Measurements from ENCODE around the gene CDC5L. TPM values are rescaled to one million over a fixed set of nuclear protein-coding genes. Genes with fewer than 3 reads are reported as not detected.
A peak's percentile ranks its signal among the peaks of the same experiment; 100 is the strongest.

CDC5L gene
- 20.0 and 20.2 TPM in 2 replicates for total RNA-seq

- ATAC-seq (ENCODE audit: low read depth) = peak; percentile 91
- H3K27me3 Mint-ChIP-seq = no peaks in the 10 kb centered on the region
- POLR2A ChIA-PET = interaction anchor here (0.6 to 2.0 kb wide), 16 partner anchors 8 to 1742 kb away, joined by 3 to 13 read pairs (median 4); partner anchors contain the start of genes AARS2, ENPP4, HSP90AB1 and MRPL14
Measured at GRCh38 chr6:44387346-44388134, at the start of gene CDC5L. TSS of gene CDC5L (plus strand) at chr6:44387706. CDS start at chr6:44387824, 118 bp downstream.

GRCh38 chr6:44338228-44339122 is 49.0 kb upstream of the CDC5L start:
- Mint-ChIP-seq H3K27ac (no peak overlapping the region), H3K9me3 (no peaks in the 10 kb centered on the region), H3K4me1 (no peaks in the 10 kb centered on the region), H3K36me3 (ENCODE audit: low read depth) (no peaks in the 10 kb centered on the region), H3K27me3 (peaks cover 22% of the 10 kb centered on the region), H3K4me3 (no peak overlapping the region)
- ATAC-seq (ENCODE audit: low read depth) (peak; percentile 94), DNase-seq (peak; percentile 36)
- peak; percentile 58 for TF ChIP-seq CTCF (IDR thresholded peaks at IDR 0.05)
- CTCF ChIA-PET = interaction anchor here (0.9 to 5.2 kb wide), 8 partner anchors 8 to 242 kb away, joined by 3 to 39 read pairs (median 4); partner anchors contain the start of gene CDC5L
- intact Hi-C loops (cut with micrococcal nuclease) = loop anchor here (1.0 to 5.0 kb wide), 6 partner anchors 70 to 566 kb away; partner anchors contain the start of genes SLC29A1 and VEGFA
- POLR2A ChIA-PET = interaction anchor here (1.0 to 1.1 kb wide), 3 partner anchors 49 to 91 kb away, joined by 3 to 4 read pairs (median 3); partner anchors contain the start of genes CDC5L, HSP90AB1 and SLC35B2

More at GRCh38 chr6:44387346-44388134, at the start of gene CDC5L:
- peak within 1 kb of the TSS; percentile 94 for H3K4me3 Mint-ChIP-seq
- peaks cover 41% of the 10 kb centered on the region for H3K4me1 Mint-ChIP-seq
- CTCF ChIA-PET = interaction anchor here (1.5 kb wide), 1 partner anchor 48 kb away, joined by 3 read pairs; no protein-coding TSS in a partner anchor
- no peak for TF ChIP-seq CTCF (IDR thresholded peaks at IDR 0.05)
- H3K9me3 Mint-ChIP-seq = no peaks in the 10 kb centered on the region
- peaks cover 39% of the 10 kb centered on the region for H3K36me3 Mint-ChIP-seq (ENCODE audit: low read depth)
- intact Hi-C loops (cut with micrococcal nuclease) = loop anchor here (1.0 to 10.0 kb wide), 4 partner anchors 122 to 813 kb away; partner anchors contain the start of genes GTPBP2, NFKBIE, POLH and XPO5
- H3K27ac Mint-ChIP-seq = peak within 1 kb of the TSS; percentile 96
- peak; percentile 82 for DNase-seq

- ATAC-seq (ENCODE audit: low read depth) (no peak), DNase-seq (no peak)
- ChIA-PET CTCF (interaction anchor here (1.1 to 5.2 kb wide), 6 partner anchors 48 to 243 kb away, joined by 3 to 39 read pairs (median 12); partner anchors contain the start of gene CDC5L), POLR2A (interaction anchor here (1.0 kb wide), 1 partner anchor 48 kb away, joined by 3 read pairs; the partner anchor contains the start of gene CDC5L)
- no peak for TF ChIP-seq CTCF (IDR thresholded peaks at IDR 0.05)
- Mint-ChIP-seq H3K9me3 (no peaks in the 10 kb centered on the region), H3K36me3 (ENCODE audit: low read depth) (no peaks in the 10 kb centered on the region), H3K27ac (no peak overlapping the region), H3K4me1 (no peaks in the 10 kb centered on the region), H3K27me3 (peaks cover 30% of the 10 kb centered on the region), H3K4me3 (no peak overlapping the region)
- intact Hi-C loops (cut with micrococcal nuclease) = loop anchor here (5.0 kb wide), 2 partner anchors 117 to 567 kb away; partner anchors contain the start of genes SLC29A1 and VEGFA
Measured at GRCh38 chr6:44339301-44339700, 48.2 kb upstream of the CDC5L start.

GRCh38 chr6:44339763-44340625 is 47.5 kb upstream of the CDC5L start:
- H3K27me3 Mint-ChIP-seq = peaks cover 37% of the 10 kb centered on the region
- no peak for TF ChIP-seq CTCF (IDR thresholded peaks at IDR 0.05)
- intact Hi-C loops (cut with micrococcal nuclease) = loop anchor here (5.0 kb wide), 2 partner anchors 118 to 568 kb away; partner anchors contain the start of genes SLC29A1 and VEGFA
- no peak overlapping the region for H3K4me3 Mint-ChIP-seq
- CTCF ChIA-PET = interaction anchor here (1.1 to 5.2 kb wide), 6 partner anchors 47 to 243 kb away, joined by 3 to 39 read pairs (median 12); partner anchors contain the start of gene CDC5L
- H3K36me3 Mint-ChIP-seq (ENCODE audit: low read depth) = no peaks in the 10 kb centered on the region
- no peaks in the 10 kb centered on the region for H3K9me3 Mint-ChIP-seq
- ATAC-seq (ENCODE audit: low read depth) = no peak
- POLR2A ChIA-PET = no interaction called here
- no peak overlapping the region for H3K27ac Mint-ChIP-seq
- DNase-seq = no peak
- H3K4me1 Mint-ChIP-seq = no peaks in the 10 kb centered on the region

All from activated B cell treated with CpG ODN at 0.5 μM for 24 hours (primary cell).